ENCODE measurements around the gene FNDC3A.

DNA sequence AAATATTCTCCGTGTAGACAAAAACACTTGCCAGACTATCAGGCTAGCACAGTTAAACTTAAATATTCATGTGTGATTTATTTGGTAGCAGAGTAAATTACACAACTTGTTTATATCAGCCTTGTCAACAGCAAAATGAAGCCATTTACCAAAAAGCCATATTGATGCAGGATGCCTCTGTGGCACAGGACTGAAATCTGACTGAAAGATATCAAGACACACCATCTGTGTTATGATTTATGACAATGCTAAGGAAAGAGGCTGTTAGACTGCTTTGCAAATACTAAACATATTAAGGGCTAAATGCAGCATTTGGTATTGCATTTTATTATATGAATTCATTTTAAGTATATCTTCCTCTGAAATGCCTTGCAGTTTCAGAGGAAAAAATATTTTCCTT lies 44.8 kb upstream of the FNDC3A start:
- TF ChIP-seq, protein P1, sequence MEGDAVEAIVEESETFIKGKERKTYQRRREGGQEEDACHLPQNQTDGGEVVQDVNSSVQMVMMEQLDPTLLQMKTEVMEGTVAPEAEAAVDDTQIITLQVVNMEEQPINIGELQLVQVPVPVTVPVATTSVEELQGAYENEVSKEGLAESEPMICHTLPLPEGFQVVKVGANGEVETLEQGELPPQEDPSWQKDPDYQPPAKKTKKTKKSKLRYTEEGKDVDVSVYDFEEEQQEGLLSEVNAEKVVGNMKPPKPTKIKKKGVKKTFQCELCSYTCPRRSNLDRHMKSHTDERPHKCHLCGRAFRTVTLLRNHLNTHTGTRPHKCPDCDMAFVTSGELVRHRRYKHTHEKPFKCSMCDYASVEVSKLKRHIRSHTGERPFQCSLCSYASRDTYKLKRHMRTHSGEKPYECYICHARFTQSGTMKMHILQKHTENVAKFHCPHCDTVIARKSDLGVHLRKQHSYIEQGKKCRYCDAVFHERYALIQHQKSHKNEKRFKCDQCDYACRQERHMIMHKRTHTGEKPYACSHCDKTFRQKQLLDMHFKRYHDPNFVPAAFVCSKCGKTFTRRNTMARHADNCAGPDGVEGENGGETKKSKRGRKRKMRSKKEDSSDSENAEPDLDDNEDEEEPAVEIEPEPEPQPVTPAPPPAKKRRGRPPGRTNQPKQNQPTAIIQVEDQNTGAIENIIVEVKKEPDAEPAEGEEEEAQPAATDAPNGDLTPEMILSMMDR (IDR thresholded peaks at IDR 0.05): no peak
- TF ChIP-seq, protein P2, sequence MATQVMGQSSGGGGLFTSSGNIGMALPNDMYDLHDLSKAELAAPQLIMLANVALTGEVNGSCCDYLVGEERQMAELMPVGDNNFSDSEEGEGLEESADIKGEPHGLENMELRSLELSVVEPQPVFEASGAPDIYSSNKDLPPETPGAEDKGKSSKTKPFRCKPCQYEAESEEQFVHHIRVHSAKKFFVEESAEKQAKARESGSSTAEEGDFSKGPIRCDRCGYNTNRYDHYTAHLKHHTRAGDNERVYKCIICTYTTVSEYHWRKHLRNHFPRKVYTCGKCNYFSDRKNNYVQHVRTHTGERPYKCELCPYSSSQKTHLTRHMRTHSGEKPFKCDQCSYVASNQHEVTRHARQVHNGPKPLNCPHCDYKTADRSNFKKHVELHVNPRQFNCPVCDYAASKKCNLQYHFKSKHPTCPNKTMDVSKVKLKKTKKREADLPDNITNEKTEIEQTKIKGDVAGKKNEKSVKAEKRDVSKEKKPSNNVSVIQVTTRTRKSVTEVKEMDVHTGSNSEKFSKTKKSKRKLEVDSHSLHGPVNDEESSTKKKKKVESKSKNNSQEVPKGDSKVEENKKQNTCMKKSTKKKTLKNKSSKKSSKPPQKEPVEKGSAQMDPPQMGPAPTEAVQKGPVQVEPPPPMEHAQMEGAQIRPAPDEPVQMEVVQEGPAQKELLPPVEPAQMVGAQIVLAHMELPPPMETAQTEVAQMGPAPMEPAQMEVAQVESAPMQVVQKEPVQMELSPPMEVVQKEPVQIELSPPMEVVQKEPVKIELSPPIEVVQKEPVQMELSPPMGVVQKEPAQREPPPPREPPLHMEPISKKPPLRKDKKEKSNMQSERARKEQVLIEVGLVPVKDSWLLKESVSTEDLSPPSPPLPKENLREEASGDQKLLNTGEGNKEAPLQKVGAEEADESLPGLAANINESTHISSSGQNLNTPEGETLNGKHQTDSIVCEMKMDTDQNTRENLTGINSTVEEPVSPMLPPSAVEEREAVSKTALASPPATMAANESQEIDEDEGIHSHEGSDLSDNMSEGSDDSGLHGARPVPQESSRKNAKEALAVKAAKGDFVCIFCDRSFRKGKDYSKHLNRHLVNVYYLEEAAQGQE (IDR thresholded peaks at IDR 0.05; ENCODE audit: insufficient read depth in 1 of 2, low read depth in 2 of 2, low read length in 1 of 2): no peak
- TF ChIP-seq POLR2AphosphoS5 (IDR thresholded peaks at IDR 0.05; ENCODE audit: low read depth, low read length) (no peak), SIN3A (IDR thresholded peaks at IDR 0.05; ENCODE audit: borderline replicate concordance, insufficient read depth, low read depth, low read length) (no peak)
